Measurements from ENCODE around the gene RUNX1. TPM values are rescaled to one million over a fixed set of nuclear protein-coding genes. Genes with fewer than 3 reads are reported as not detected.

Gene RUNX1
- total RNA-seq, 1 experiment from 2014 or later = 86.2 TPM

DNA sequence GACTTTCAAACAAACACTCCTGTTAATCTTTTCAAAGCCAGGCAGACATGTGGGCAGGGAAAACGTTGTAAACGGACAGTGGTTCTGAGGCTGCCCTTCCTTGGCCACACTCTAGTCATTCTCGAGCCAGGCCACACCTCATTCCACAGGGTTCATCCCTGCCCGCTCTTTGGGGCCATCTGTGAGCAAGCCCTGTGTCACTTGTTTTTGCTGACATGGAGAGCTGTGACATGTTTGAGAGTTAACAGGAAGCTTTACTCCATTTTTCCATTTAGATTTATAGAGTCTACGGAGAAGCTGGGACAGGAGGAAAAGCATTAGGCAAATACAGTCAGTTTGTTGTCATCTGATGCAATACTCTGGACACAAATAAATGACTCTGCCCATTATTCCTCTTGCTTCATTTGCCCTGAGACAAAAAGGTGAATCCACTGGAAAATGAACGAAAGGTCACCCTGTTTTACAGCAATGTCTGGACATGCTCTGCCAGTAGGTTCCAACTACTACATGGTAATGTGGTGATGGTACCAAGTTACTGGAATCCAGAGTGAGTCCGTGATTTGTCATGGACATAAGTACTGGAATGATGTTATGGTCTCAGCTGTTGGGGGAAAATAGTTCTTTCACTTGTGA, 253.4 kb downstream of the RUNX1 start:
- H3K4me3 Mint-ChIP-seq (ENCODE audit: unreplicated experiment) = peak overlapping the region; percentile 49
- H3K4me1 Mint-ChIP-seq (ENCODE audit: insufficient read depth, unreplicated experiment) = peaks cover 44% of the 10 kb centered on the region
- peak overlapping the region; percentile 96 for H3K27ac Mint-ChIP-seq (ENCODE audit: low read depth, unreplicated experiment)
- H3K27me3 Mint-ChIP-seq (ENCODE audit: insufficient read depth, unreplicated experiment) = no peaks in the 10 kb centered on the region
- H3K9me3 Mint-ChIP-seq (ENCODE audit: unreplicated experiment) = no peaks in the 10 kb centered on the region
- DNase-seq (ENCODE audit: unreplicated experiment) = peak; percentile 86
- POLR2A ChIA-PET = interaction anchor here (0.6 to 26.5 kb wide), 20 partner anchors 9 to 950 kb away, joined by 3 to 972 read pairs (median 4); no protein-coding TSS in a partner anchor
- intact Hi-C loops (cut with micrococcal nuclease) = loop anchor here (1.0 kb wide), 3 partner anchors 12 to 69 kb away; no protein-coding TSS in a partner anchor
- TF ChIP-seq, protein P1, sequence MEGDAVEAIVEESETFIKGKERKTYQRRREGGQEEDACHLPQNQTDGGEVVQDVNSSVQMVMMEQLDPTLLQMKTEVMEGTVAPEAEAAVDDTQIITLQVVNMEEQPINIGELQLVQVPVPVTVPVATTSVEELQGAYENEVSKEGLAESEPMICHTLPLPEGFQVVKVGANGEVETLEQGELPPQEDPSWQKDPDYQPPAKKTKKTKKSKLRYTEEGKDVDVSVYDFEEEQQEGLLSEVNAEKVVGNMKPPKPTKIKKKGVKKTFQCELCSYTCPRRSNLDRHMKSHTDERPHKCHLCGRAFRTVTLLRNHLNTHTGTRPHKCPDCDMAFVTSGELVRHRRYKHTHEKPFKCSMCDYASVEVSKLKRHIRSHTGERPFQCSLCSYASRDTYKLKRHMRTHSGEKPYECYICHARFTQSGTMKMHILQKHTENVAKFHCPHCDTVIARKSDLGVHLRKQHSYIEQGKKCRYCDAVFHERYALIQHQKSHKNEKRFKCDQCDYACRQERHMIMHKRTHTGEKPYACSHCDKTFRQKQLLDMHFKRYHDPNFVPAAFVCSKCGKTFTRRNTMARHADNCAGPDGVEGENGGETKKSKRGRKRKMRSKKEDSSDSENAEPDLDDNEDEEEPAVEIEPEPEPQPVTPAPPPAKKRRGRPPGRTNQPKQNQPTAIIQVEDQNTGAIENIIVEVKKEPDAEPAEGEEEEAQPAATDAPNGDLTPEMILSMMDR (IDR thresholded peaks at IDR 0.05; ENCODE audit: unreplicated experiment) = no peak
- CTCF ChIA-PET = interaction anchor here (0.6 to 4.5 kb wide), 13 partner anchors 9 to 1335 kb away, joined by 3 to 27 read pairs (median 5); no protein-coding TSS in a partner anchor
- H3K36me3 Mint-ChIP-seq (ENCODE audit: insufficient read depth, unreplicated experiment) = peaks cover 77% of the 10 kb centered on the region
- no TSS peak for BruUV-seq (replicated peaks)

GRCh38 chr21:34795175-34795547, 253.9 kb downstream of the RUNX1 start:
- CTCF ChIA-PET = interaction anchor here (0.6 to 4.5 kb wide), 9 partner anchors 13 to 102 kb away, joined by 3 to 27 read pairs (median 4); no protein-coding TSS in a partner anchor
- peak; percentile 43 for DNase-seq (ENCODE audit: unreplicated experiment)
- TF ChIP-seq, protein P1 (IDR thresholded peaks at IDR 0.05; ENCODE audit: unreplicated experiment) = no peak
- intact Hi-C loops (cut with micrococcal nuclease) = loop anchor here (1.0 kb wide), 3 partner anchors 12 to 69 kb away; no protein-coding TSS in a partner anchor
- POLR2A ChIA-PET = interaction anchor here (0.9 to 26.5 kb wide), 20 partner anchors 9 to 950 kb away, joined by 3 to 972 read pairs (median 4); no protein-coding TSS in a partner anchor
- H3K27me3 Mint-ChIP-seq (ENCODE audit: insufficient read depth, unreplicated experiment) = no peaks in the 10 kb centered on the region
- BruUV-seq (replicated peaks) = TSS peak; percentile 28
- H3K4me1 Mint-ChIP-seq (ENCODE audit: insufficient read depth, unreplicated experiment) = peaks cover 44% of the 10 kb centered on the region
- H3K27ac Mint-ChIP-seq (ENCODE audit: low read depth, unreplicated experiment) = peak overlapping the region; percentile 96
- H3K4me3 Mint-ChIP-seq (ENCODE audit: unreplicated experiment) = peak overlapping the region; percentile 49
- H3K36me3 Mint-ChIP-seq (ENCODE audit: insufficient read depth, unreplicated experiment) = peaks cover 80% of the 10 kb centered on the region
- no peaks in the 10 kb centered on the region for H3K9me3 Mint-ChIP-seq (ENCODE audit: unreplicated experiment)

DNA sequence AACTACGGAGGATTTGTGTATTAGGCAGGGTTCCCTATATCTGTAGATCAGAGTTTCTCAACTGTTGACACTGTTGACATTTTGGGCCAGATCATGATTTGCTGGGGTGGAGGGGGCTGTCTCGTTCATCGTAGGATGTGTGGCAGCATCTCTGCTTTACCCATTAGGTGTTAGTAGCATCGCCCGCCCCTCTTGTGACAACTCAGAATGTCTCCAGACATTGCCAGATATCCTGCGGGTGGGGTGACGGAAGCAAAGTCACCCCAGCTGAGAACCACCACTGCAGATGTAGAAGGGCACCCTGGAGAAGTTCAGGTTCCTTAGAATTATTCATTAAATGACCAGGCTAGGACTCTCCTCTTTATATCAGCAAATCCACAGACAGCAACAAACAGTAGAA, 254.4 kb downstream of the RUNX1 start:
- H3K9me3 Mint-ChIP-seq (ENCODE audit: unreplicated experiment) = no peaks in the 10 kb centered on the region
- DNase-seq (ENCODE audit: unreplicated experiment) = no peak
- no peaks in the 10 kb centered on the region for H3K27me3 Mint-ChIP-seq (ENCODE audit: insufficient read depth, unreplicated experiment)
- H3K4me1 Mint-ChIP-seq (ENCODE audit: insufficient read depth, unreplicated experiment) = peaks cover 44% of the 10 kb centered on the region
- H3K27ac Mint-ChIP-seq (ENCODE audit: low read depth, unreplicated experiment) = peak overlapping the region; percentile 96
- ChIA-PET CTCF (interaction anchor here (0.6 to 4.5 kb wide), 7 partner anchors 13 to 94 kb away, joined by 3 to 27 read pairs (median 4); no protein-coding TSS in a partner anchor), POLR2A (interaction anchor here (0.9 to 26.5 kb wide), 15 partner anchors 9 to 108 kb away, joined by 3 to 972 read pairs (median 5); no protein-coding TSS in a partner anchor)
- H3K36me3 Mint-ChIP-seq (ENCODE audit: insufficient read depth, unreplicated experiment) = peaks cover 79% of the 10 kb centered on the region
- intact Hi-C loops (cut with micrococcal nuclease) = loop anchor here (1.0 kb wide), 3 partner anchors 13 to 70 kb away; no protein-coding TSS in a partner anchor
- TF ChIP-seq, protein P1 (IDR thresholded peaks at IDR 0.05; ENCODE audit: unreplicated experiment) = no peak
- no peak overlapping the region for H3K4me3 Mint-ChIP-seq (ENCODE audit: unreplicated experiment)
- no TSS peak for BruUV-seq (replicated peaks)

GRCh38 chr21:34793471-34793870, 255.6 kb downstream of the RUNX1 start:
- Mint-ChIP-seq H3K4me3 (ENCODE audit: unreplicated experiment) (no peak overlapping the region), H3K27ac (ENCODE audit: low read depth, unreplicated experiment) (no peak overlapping the region), H3K4me1 (ENCODE audit: insufficient read depth, unreplicated experiment) (peaks cover 43% of the 10 kb centered on the region), H3K36me3 (ENCODE audit: insufficient read depth, unreplicated experiment) (peaks cover 75% of the 10 kb centered on the region), H3K27me3 (ENCODE audit: insufficient read depth, unreplicated experiment) (no peaks in the 10 kb centered on the region), H3K9me3 (ENCODE audit: unreplicated experiment) (no peaks in the 10 kb centered on the region)
- intact Hi-C loops (cut with micrococcal nuclease) = no loop called here
- CTCF ChIA-PET = no interaction called here
- TF ChIP-seq, protein P1 (IDR thresholded peaks at IDR 0.05; ENCODE audit: unreplicated experiment) = no peak
- BruUV-seq (replicated peaks) = no TSS peak
- POLR2A ChIA-PET = no interaction called here
- no peak for DNase-seq (ENCODE audit: unreplicated experiment)
